ENCODE data around the gene YWHAH. TPM values are rescaled to one million over a fixed set of nuclear protein-coding genes. Genes with fewer than 3 reads are reported as not detected.

The YWHAH gene
- total and polyA plus RNA-seq, 8 donors, result 20.5 to 284 (median 88.5) TPM

DNA sequence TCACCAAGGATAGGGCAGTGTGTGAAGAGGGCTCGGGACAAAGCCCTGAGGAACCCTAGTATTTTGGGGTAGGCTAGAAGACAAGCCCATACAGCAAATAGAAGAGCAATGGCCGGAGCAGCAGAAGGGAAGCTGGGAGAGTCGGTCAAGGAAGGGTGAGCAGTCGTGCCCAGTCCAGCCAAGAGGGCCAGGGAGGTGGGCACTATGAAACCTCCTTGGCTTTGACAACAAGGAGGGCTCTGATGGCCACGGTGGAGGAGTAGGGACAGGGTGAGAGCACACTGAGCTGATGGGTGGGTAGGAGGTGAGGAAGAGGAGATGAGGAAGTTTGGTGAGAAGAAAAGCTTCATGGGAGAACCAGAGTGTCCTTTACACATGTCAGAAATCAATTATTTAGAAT lies 2.2 kb upstream of the YWHAH start:
- Histone ChIP-seq H3K9me3 (no peaks in the 10 kb centered on the region), H3K4me3 (no peak overlapping the region), H3K27ac (no peak overlapping the region), H3K4me1 (peaks cover 12 to 28% (median 27%) of the 10 kb centered on the region in 4 donors), H3K27me3 (no peaks in the 10 kb centered on the region), H3K36me3 (no peaks in the 10 kb centered on the region)
- no peak for DNase-seq
- intact Hi-C loops (cut with DNase I; ENCODE audit: low total_unique reads), result no loop called here
- WGBS, 5 donors, result 88 to 96% (median 92%) methylated on average over 5 of the region's 5 CpGs
- TF ChIP-seq POLR2A (IDR thresholded peaks at IDR 0.05), result no peak
- no peak for TF ChIP-seq EP300 (IDR thresholded peaks at IDR 0.05)
- TF ChIP-seq, protein P1, sequence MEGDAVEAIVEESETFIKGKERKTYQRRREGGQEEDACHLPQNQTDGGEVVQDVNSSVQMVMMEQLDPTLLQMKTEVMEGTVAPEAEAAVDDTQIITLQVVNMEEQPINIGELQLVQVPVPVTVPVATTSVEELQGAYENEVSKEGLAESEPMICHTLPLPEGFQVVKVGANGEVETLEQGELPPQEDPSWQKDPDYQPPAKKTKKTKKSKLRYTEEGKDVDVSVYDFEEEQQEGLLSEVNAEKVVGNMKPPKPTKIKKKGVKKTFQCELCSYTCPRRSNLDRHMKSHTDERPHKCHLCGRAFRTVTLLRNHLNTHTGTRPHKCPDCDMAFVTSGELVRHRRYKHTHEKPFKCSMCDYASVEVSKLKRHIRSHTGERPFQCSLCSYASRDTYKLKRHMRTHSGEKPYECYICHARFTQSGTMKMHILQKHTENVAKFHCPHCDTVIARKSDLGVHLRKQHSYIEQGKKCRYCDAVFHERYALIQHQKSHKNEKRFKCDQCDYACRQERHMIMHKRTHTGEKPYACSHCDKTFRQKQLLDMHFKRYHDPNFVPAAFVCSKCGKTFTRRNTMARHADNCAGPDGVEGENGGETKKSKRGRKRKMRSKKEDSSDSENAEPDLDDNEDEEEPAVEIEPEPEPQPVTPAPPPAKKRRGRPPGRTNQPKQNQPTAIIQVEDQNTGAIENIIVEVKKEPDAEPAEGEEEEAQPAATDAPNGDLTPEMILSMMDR (IDR thresholded peaks at IDR 0.05), result no peak

DNA sequence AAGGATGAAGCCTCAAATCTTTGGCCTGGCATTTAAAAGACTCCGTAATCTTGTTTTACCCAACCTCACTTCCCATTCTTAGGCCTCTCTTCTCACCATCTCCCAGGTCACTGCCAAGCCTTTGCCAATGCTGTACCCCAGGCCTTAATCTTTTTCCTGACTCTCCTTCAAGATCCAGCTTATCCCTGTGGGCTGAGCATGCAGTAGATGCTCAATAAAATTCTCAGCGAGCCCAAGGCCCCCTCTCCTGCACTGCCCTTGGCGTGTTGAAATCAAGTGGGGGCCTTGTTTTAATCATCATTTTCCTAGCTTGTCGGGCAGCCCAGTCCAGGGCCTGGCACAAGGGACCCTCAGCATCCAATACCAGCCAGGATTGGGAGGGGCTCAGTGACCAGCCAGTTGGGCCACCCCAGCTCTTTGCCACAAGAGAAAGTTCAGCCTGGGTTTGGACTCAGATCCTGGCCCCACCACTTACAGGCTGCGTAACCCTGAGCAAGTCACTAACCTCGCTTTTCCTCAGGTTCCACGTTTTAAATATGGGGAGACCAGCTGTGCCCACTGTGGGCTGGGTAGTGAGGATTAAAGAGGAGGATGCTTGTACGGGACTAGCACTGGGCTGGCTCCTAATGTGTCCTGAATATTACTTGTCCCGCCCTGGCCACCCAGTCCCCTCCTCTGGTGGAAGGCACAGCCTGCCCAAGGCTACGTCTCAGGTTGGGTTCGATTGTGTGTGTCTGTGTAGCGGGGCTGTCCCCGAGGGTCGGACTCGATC lies 943 bp upstream of the YWHAH start:
- WGBS, 5 donors, result 41 to 81% (median 44%) methylated on average over 8 to 15 of the region's 15 CpGs
- H3K36me3 ChIP-seq, result peaks cover 5 to 11% (median 8%) of the 10 kb centered on the region in 4 donors
- TF ChIP-seq, protein P1 (IDR thresholded peaks at IDR 0.05), result no peak
- TF ChIP-seq POLR2AphosphoS5 (IDR thresholded peaks at IDR 0.05), result no peak
- no peak for TF ChIP-seq POLR2A (IDR thresholded peaks at IDR 0.05)
- TF ChIP-seq EP300 (IDR thresholded peaks at IDR 0.05), result no peak
- peak overlapping the region; percentile 76 to 99 (median 87) for H3K4me3 ChIP-seq
- no peaks in the 10 kb centered on the region for H3K27me3 ChIP-seq
- H3K4me1 ChIP-seq, result peaks cover 12 to 41% (median 32%) of the 10 kb centered on the region in 4 donors
- peak overlapping the region; percentile 90 to 100 (median 96) for H3K27ac ChIP-seq
- intact Hi-C loops (cut with DNase I; ENCODE audit: low total_unique reads), result no loop called here
- DNase-seq, result no peak
- H3K9me3 ChIP-seq, result no peaks in the 10 kb centered on the region

DNA sequence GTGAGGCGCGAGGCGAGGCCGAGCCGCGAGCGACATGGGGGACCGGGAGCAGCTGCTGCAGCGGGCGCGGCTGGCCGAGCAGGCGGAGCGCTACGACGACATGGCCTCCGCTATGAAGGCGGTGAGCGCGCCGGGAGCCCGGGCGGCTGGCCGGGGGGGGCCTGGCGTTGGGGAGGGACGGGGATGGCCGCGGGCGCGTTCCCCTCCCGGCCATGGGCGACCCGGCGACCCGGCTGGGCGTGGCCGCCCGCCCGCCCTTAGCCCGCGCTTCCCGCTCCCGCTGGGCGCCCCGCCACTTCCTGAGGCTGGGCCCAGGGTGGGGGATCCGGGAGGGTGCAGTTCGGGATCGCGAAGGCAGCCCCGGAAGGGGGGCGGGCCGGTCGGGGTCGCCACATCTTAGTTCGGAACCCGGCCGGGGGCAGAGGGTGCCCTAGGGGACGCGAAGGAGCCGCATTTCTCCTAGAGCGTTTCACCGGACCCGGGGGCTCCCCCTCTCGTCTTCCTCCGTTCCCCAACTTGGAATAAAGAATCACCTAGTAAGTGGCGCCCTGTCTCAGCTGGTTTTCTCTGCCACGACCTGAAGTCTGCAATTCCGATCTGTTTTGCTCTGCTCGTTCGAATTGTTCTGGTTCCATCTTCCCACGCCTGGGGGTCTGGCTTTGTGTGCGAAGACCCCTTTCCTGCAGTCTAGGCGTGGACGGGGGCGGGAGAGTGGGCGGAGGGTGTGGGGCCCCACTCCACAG lies 536 bp downstream of the YWHAH start:
- Histone ChIP-seq H3K4me3 (peak overlapping the region; percentile 76 to 99 (median 87)), H3K9me3 (no peaks in the 10 kb centered on the region), H3K36me3 (peaks cover 8 to 24% (median 21%) of the 10 kb centered on the region in 4 donors), H3K4me1 (peaks cover 12 to 51% (median 33%) of the 10 kb centered on the region in 4 donors), H3K27me3 (no peaks in the 10 kb centered on the region), H3K27ac (peak overlapping the region; percentile 91 to 100 (median 96))
- TF ChIP-seq, protein P1 (IDR thresholded peaks at IDR 0.05), result no peak
- TF ChIP-seq EP300 (IDR thresholded peaks at IDR 0.05) (no peak), POLR2AphosphoS5 (IDR thresholded peaks at IDR 0.05) (no peak), POLR2A (IDR thresholded peaks at IDR 0.05) (no peak)
- peak; percentile 52 to 85 for DNase-seq
- intact Hi-C loops (cut with DNase I; ENCODE audit: low total_unique reads), result no loop called here
- WGBS, 5 donors, result 0 to 2% (median 1%) methylated on average over 18 to 76 of the region's 76 CpGs

DNA sequence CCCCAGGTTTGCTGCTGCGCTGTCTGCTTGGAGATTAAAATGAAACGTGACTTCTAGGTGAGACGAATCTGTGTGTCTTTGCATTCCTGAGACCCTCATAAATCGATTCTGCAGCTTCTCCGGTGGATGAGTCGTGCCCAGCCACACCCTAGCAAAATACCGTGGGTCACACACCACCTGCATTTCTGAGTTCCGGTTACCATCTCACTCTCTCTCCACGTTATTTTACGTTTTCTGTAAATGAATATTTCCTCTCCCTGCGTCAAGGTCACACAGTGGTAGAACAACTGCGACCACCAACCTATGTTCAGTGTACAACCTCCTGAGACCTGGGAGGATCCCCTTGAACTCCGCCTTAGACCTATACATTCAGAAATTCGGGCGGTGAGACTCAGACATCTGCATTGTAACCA lies 1.1 kb downstream of the YWHAH start:
- Histone ChIP-seq H3K27me3 (no peaks in the 10 kb centered on the region), H3K9me3 (no peaks in the 10 kb centered on the region), H3K4me1 (peaks cover 15 to 57% (median 37%) of the 10 kb centered on the region in 4 donors), H3K27ac (peak overlapping the region; percentile 91 to 100 (median 96)), H3K4me3 (peak overlapping the region; percentile 76 to 99 (median 87)), H3K36me3 (peaks cover 8 to 29% (median 22%) of the 10 kb centered on the region in 4 donors)
- no peak for TF ChIP-seq POLR2A (IDR thresholded peaks at IDR 0.05)
- no peak for TF ChIP-seq EP300 (IDR thresholded peaks at IDR 0.05)
- TF ChIP-seq, protein P1 (IDR thresholded peaks at IDR 0.05), result no peak
- no peak for TF ChIP-seq POLR2AphosphoS5 (IDR thresholded peaks at IDR 0.05)
- intact Hi-C loops (cut with DNase I; ENCODE audit: low total_unique reads), result no loop called here
- WGBS, 5 donors, result 1 to 3% (median 2%) methylated on average over 14 to 15 of the region's 15 CpGs
- no peak for DNase-seq

All from stomach (tissue), 9 donors.